Spinal cord (tissue), 10 donors: ENCODE measurements around the gene KRT13. TPM values are rescaled to one million over a fixed set of nuclear protein-coding genes. Genes with fewer than 3 reads are reported as not detected.
A peak's percentile ranks its signal among the peaks of the same experiment; 100 is the strongest.

Experiments
- DNase-seq, 6 donors: peaks; one replicate each; pipeline versions ENCODE4 v3.0.0 to v3.0.0-alpha.2; 2013 to 2015; ENCODE audit warnings: low spot score in 6 of 6, low read depth in 4 of 6
- H3K27ac ChIP-seq: one replicate; pipeline ENCODE4 v1.5.1; 2013; ENCODE audit warnings: low read depth, low read length, control low read depth
- H3K27me3 ChIP-seq: one replicate; pipeline ENCODE4 v1.6.1; 2013; ENCODE audit warnings: low read length; ENCODE audit not compliant: control insufficient read depth, insufficient read depth
- H3K36me3 ChIP-seq: one replicate; pipeline ENCODE4 v1.6.1; 2013; ENCODE audit warnings: low read length; ENCODE audit not compliant: control insufficient read depth, insufficient read depth
- H3K4me1 ChIP-seq: one replicate; pipeline ENCODE4 v1.6.1; 2013; ENCODE audit warnings: low read length; ENCODE audit not compliant: control insufficient read depth, insufficient read depth
- H3K4me3 ChIP-seq: one replicate; pipeline ENCODE4 v1.5.1; 2013; ENCODE audit warnings: low read depth, low read length, control low read depth
- H3K9me3 ChIP-seq: one replicate; pipeline ENCODE4 v1.6.1; 2013; ENCODE audit warnings: low read length; ENCODE audit not compliant: control insufficient read depth, insufficient read depth
- WGBS: methylation state at CpG from one replicate; pipeline ENCODE4 v1.1.5; 2013; ENCODE audit warnings: missing lambda C conversion rate; ENCODE audit not compliant: insufficient coverage; 5-methylcytosine and 5-hydroxymethylcytosine counted together
- polyA plus RNA-seq, 2 donors: library from polyadenylated mRNA; unstranded; fragments of 120-200 nt; gene quantifications; one replicate each; pipeline ENCODE4 v1.2.1, GENCODE V29; 2013; ENCODE audit not compliant: insufficient read length in 2 of 2
- total RNA-seq, 2 donors: library from RNA; depleted of rRNA in 1 of 2; stranded (reverse); fragments of 120-200 nt in 1 of 2; fragments of >200 nt in 1 of 2; gene quantifications; one replicate each; pipeline versions ENCODE4 v1.2.3 to v1.2.4, GENCODE V29; 2013 to 2014
- donor health status: healthy.

The KRT13 gene
- total and polyA plus RNA-seq, 4 donors = 0.30 to 0.83 TPM; not detected in 2

DNA sequence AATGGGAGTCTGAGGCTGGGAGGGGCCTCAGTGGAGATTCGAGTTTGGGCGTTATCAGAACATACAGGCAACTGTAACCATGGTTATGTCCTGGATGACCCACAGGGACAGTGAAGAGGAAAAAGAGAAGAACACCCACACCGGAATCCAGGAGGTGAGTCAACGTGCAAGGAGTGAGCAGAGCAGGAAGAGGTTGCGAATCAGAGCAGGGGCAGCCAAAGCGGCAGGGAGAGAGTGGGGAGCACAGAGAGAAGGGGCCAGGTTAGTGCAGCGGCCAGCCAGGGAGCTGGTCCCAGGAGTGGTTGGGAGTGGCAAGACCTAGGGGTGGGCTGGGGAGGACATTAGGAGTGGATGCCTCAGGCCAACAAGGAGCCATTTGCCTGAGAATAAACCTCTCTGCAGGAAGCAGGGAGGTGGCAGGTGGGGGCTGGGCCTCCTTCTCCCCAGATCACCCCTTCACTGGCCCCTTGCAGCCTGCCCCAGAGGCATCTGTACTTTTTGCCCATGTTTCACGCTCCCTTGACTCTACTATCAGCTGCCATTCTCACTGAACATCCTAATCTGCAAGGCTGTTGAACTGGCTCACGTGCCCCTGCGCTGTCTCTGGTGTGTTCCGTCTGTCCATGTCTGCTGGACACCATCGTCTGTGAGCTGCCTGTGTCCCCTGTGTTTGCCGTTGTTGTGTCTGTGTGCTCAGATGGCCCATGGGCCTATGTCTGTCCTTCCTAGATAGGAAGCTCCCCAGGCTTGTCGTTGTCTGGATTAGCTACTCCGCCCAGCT lies 5.1 kb downstream of the KRT13 start:
- WGBS = 67% methylated on average over 14 of the region's 15 CpGs
- H3K4me3 ChIP-seq = no peak overlapping the region
- no peak overlapping the region for H3K27ac ChIP-seq
- no peaks in the 10 kb centered on the region for H3K27me3 ChIP-seq
- H3K4me1 ChIP-seq = peaks cover 12% of the 10 kb centered on the region
- H3K9me3 ChIP-seq = no peaks in the 10 kb centered on the region
- DNase-seq = no peak
- H3K36me3 ChIP-seq = no peaks in the 10 kb centered on the region

DNA sequence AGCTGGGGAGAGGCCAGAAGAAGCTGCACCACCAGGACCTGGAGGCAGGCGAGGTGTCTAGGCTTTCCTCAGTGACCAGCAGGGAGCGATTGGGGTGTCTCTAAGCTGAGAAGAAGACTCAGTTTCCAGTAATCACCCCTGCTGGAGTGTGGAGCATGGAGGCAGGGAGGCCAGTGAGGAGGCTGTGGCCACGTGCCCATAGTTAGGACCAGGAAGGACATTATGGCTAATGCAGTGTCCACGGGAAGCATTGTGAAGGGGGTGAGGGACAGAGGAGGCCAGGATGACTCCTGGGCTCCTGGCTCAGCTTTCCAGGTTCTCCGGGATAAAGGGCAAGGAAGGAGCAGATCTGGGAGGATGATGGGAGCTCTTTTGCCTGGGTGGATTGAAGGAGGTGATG lies 5.7 kb downstream of the KRT13 start:
- no peaks in the 10 kb centered on the region for H3K9me3 ChIP-seq
- WGBS = 89% methylated on average over 5 of the region's 5 CpGs
- DNase-seq = no peak
- H3K4me3 ChIP-seq = no peak overlapping the region
- H3K27me3 ChIP-seq = no peaks in the 10 kb centered on the region
- peaks cover 12% of the 10 kb centered on the region for H3K4me1 ChIP-seq
- no peak overlapping the region for H3K27ac ChIP-seq
- no peaks in the 10 kb centered on the region for H3K36me3 ChIP-seq

- no peaks in the 10 kb centered on the region for H3K27me3 ChIP-seq
- no peak for DNase-seq
- 81% methylated on average over 6 of the region's 6 CpGs for WGBS
- no peaks in the 10 kb centered on the region for H3K9me3 ChIP-seq
- peaks cover 7% of the 10 kb centered on the region for H3K4me1 ChIP-seq
- no peak overlapping the region for H3K4me3 ChIP-seq
- no peaks in the 10 kb centered on the region for H3K36me3 ChIP-seq
- H3K27ac ChIP-seq = no peak overlapping the region
Measured at GRCh38 chr17:41498276-41498675, 7.1 kb downstream of the KRT13 start.

GRCh38 chr17:41496803-41497484 lies 8.5 kb downstream of the KRT13 start:
- H3K4me3 ChIP-seq = no peak overlapping the region
- no peaks in the 10 kb centered on the region for H3K36me3 ChIP-seq
- no peak overlapping the region for H3K27ac ChIP-seq
- H3K4me1 ChIP-seq = peaks cover 14% of the 10 kb centered on the region
- WGBS = 83% methylated on average over 10 of the region's 12 CpGs
- peak in 1 of 6 donors; percentile 30 for DNase-seq
- H3K27me3 ChIP-seq = no peaks in the 10 kb centered on the region
- no peaks in the 10 kb centered on the region for H3K9me3 ChIP-seq

GRCh38 chr17:41494524-41494923 lies 10.9 kb downstream of the KRT13 start:
- no peaks in the 10 kb centered on the region for H3K9me3 ChIP-seq
- peaks cover 14% of the 10 kb centered on the region for H3K4me1 ChIP-seq
- no peaks in the 10 kb centered on the region for H3K27me3 ChIP-seq
- 82% methylated on average over 2 of the region's 2 CpGs for WGBS
- no peak overlapping the region for H3K27ac ChIP-seq
- no peak for DNase-seq
- no peak overlapping the region for H3K4me3 ChIP-seq
- no peaks in the 10 kb centered on the region for H3K36me3 ChIP-seq

DNA sequence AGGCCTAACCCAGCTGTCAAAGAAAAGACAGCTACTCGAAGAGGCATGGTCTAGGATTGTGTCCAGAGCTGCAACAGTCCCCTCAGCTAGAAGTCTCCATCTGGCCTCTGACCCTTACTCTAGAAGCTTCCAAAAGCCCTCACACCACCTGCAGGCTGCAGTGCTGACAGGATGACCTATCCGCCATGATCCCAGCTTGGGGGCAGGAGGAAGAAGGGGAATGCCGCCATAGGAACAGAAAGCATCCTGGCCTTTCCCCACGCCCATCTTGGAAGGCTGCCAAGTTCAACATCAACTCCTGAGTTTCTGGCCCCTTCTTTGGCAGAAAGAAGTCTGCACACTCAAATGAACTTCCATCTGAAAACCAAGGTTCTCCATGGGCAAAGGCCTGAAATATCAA lies 12.6 kb downstream of the KRT13 start:
- peak in 2 of 6 donors; percentile 32 to 78 for DNase-seq
- peak overlapping the region; percentile 71 for H3K27ac ChIP-seq
- H3K4me3 ChIP-seq = no peak overlapping the region
- no peaks in the 10 kb centered on the region for H3K36me3 ChIP-seq
- no peaks in the 10 kb centered on the region for H3K9me3 ChIP-seq
- no peaks in the 10 kb centered on the region for H3K27me3 ChIP-seq
- H3K4me1 ChIP-seq = peaks cover 14% of the 10 kb centered on the region
- WGBS = 36% methylated on average over 3 of the region's 4 CpGs

DNA sequence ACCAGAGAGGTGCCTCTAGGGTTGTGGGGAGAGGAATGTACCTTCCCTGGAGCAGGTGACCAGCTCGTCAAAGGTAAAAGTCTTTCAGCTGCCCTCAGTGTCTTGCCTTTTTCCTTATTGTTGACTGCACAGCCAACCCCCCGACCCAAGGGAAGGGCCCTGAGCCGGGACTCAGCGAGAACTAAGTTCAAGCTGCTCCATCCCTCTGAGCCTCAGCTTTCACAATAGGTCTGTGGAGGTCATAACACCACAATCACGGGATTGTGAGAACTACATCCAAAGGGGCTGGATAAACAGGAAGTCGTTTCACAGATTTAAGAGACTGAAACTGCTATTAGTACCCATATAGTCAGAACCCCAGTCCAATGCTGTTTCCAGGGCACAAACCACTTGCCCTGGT lies 13.1 kb downstream of the KRT13 start:
- H3K27me3 ChIP-seq = no peaks in the 10 kb centered on the region
- 60% methylated on average over 5 of the region's 6 CpGs for WGBS
- no peaks in the 10 kb centered on the region for H3K9me3 ChIP-seq
- peak in 1 of 6 donors; percentile 19 for DNase-seq
- no peak overlapping the region for H3K4me3 ChIP-seq
- H3K27ac ChIP-seq = peak overlapping the region; percentile 71
- peaks cover 14% of the 10 kb centered on the region for H3K4me1 ChIP-seq
- no peaks in the 10 kb centered on the region for H3K36me3 ChIP-seq

DNA sequence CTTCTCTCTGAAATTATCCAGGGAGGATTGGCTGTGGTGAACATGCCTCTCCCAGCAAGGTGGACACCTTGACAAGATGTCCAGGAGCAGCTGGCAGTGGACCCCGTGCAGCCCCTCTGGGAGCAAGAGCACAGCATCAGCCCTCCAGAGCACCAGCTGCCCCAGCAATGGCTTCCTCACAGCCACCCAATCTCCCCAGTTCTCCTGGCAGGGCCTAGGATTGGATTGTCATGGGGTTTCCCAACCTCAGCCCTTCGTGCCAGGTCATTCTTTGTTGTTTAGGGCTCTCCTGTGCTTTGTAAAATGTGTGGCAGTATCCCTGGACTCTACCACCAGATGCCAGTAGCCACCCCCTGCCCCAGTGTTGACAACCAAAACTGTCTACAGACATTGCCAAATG lies 13.9 kb downstream of the KRT13 start:
- Histone ChIP-seq H3K27me3 (no peaks in the 10 kb centered on the region), H3K4me1 (peaks cover 9% of the 10 kb centered on the region), H3K27ac (no peak overlapping the region), H3K4me3 (no peak overlapping the region), H3K36me3 (no peaks in the 10 kb centered on the region), H3K9me3 (no peaks in the 10 kb centered on the region)
- 100% methylated on average over 1 of the region's 2 CpGs for WGBS
- DNase-seq = no peak

- Histone ChIP-seq H3K36me3 (no peaks in the 10 kb centered on the region), H3K27me3 (no peaks in the 10 kb centered on the region), H3K4me3 (no peak overlapping the region), H3K4me1 (peaks cover 8% of the 10 kb centered on the region), H3K27ac (no peak overlapping the region), H3K9me3 (no peaks in the 10 kb centered on the region)
- 93% methylated on average over 4 of the region's 10 CpGs for WGBS
- no peak for DNase-seq
Measured at GRCh38 chr17:41490000-41490990, 15.1 kb downstream of the KRT13 start.
